H1 (cell line): ENCODE data around the gene AKR1B1. TPM values are rescaled to one million over a fixed set of nuclear protein-coding genes. Genes with fewer than 3 reads are reported as not detected.

Source experiments
- CTCF ChIA-PET: fragments of 300-600 bp; sonication (Branson Sonifier 250); formaldehyde crosslinking; loops from one replicate; lab custom pipeline; 2021; ENCODE audit not compliant: partially characterized antibody; lab: Charles Lee
- POLR2A ChIA-PET: fragments of 300-600 bp; sonication (Branson Sonifier 250); formaldehyde crosslinking; loops from one replicate; lab custom pipeline; 2021; ENCODE audit warnings: inconsistent platforms; ENCODE audit not compliant: partially characterized antibody; lab: Charles Lee
- DNase-seq, 2 experiments: peaks; one replicate each; pipeline versions ENCODE4 v3.0.0 to v3.0.0-alpha.2; 2010 to 2022; ENCODE audit warnings: low spot score in 2 of 2, low read depth in 1 of 2, mixed read lengths in 1 of 2
- FAIRE-seq: peaks from 2 replicates; lab custom pipeline; 2011; peaks lifted over from hg19 to GRCh38; lab: Jason Lieb, UNC
- H2AFZ ChIP-seq: 2 replicates; pipeline ENCODE4 v1.8.1; 2012; ENCODE audit warnings: low read length, inconsistent platforms
- H2AK5ac ChIP-seq: 2 replicates; pipeline ENCODE4 v1.6.1; 2013; ENCODE audit warnings: low read depth, low read length
- H2BK120ac ChIP-seq: replicated peaks from 2 replicates; pipeline ENCODE3; 2013; ENCODE audit warnings: low read depth, low read length, inconsistent platforms
- H2BK12ac ChIP-seq: 2 replicates; pipeline ENCODE4 v1.6.1; 2013; ENCODE audit warnings: low read depth, low read length
- H2BK15ac ChIP-seq: 2 replicates; pipeline ENCODE4 v1.6.1; 2013; ENCODE audit warnings: low read length
- H2BK20ac ChIP-seq: 2 replicates; pipeline ENCODE4 v1.6.1; 2013; ENCODE audit warnings: low read length
- H2BK5ac ChIP-seq: 2 replicates; pipeline ENCODE4 v1.6.1; 2013; ENCODE audit warnings: low read depth, low read length
- H3K14ac ChIP-seq: 2 replicates; pipeline ENCODE4 v1.6.1; 2013; ENCODE audit warnings: inconsistent platforms; ENCODE audit not compliant: insufficient read length
- H3K18ac ChIP-seq: 2 replicates; pipeline ENCODE4 v1.6.1; 2013; ENCODE audit warnings: low read length; ENCODE audit errors: extremely low read depth
- H3K23ac ChIP-seq: 2 replicates; pipeline ENCODE4 v1.6.1; 2013; ENCODE audit warnings: inconsistent platforms; ENCODE audit not compliant: insufficient read length
- H3K23me2 ChIP-seq: 2 replicates; pipeline ENCODE4 v1.6.1; 2013; ENCODE audit warnings: low read depth, low read length
- H3K27ac ChIP-seq: 2 replicates; pipeline ENCODE4 v1.6.1; 2011; ENCODE audit warnings: low read depth, low read length, inconsistent platforms
- H3K27me3 ChIP-seq, 4 experiments: replicated peaks in 1 of 4; 1 replicate in 1 of 4; 2 replicates in 3 of 4; pipeline versions ENCODE4 v1.6.1 to v1.8.1; 2011 to 2013; ENCODE audit warnings: low read length in 3 of 4, mild to moderate bottlenecking in 3 of 4, inconsistent platforms in 2 of 4, mixed read lengths in 2 of 4, moderate library complexity in 1 of 4; ENCODE audit not compliant: control insufficient read depth in 3 of 4, insufficient read depth in 3 of 4; ENCODE audit errors: extremely low read depth in 1 of 4
- H3K36me3 ChIP-seq, 4 experiments: 2 replicates each; pipeline versions ENCODE4 v1.6.1 to v1.8.1; 2011 to 2013; ENCODE audit warnings: mild to moderate bottlenecking in 4 of 4, low read length in 3 of 4, moderate library complexity in 2 of 4, control low read depth in 1 of 4, inconsistent platforms in 1 of 4; ENCODE audit not compliant: insufficient read depth in 4 of 4, control insufficient read depth in 2 of 4
- H3K4ac ChIP-seq: replicated peaks from 2 replicates; pipeline ENCODE3; 2013; ENCODE audit warnings: low read length, low read depth, mixed read lengths, inconsistent platforms; ENCODE audit not compliant: insufficient read length
- H3K4me1 ChIP-seq, 4 experiments: replicated peaks in 1 of 4; 1 replicate in 1 of 4; 2 replicates in 3 of 4; pipeline versions ENCODE4 v1.6.1 to v1.8.1; 2011 to 2013; ENCODE audit warnings: low read length in 3 of 4, inconsistent platforms in 2 of 4, mixed read lengths in 1 of 4; ENCODE audit not compliant: insufficient read depth in 4 of 4, control insufficient read depth in 3 of 4
- H3K4me2 ChIP-seq, 2 experiments: 2 replicates each; pipeline versions ENCODE4 v1.6.1 to v1.8.1; 2011 to 2013; ENCODE audit warnings: low read depth in 2 of 2, low read length in 2 of 2, control low read depth in 1 of 2, inconsistent platforms in 1 of 2, mild to moderate bottlenecking in 1 of 2; ENCODE audit not compliant: insufficient read depth in 1 of 2
- H3K4me3 ChIP-seq, 4 experiments: fragments of 200-600, 300-600 bp in 1 of 4; sonication (generic), shearing (Covaris generic), sonication (Bioruptor Twin) in 1 of 4; 2 replicates each; pipeline versions ENCODE4 v1.5.1 to v1.8.1; 2011 to 2016; ENCODE audit warnings: low read length in 4 of 4, low read depth in 3 of 4, control low read depth in 2 of 4, inconsistent platforms in 2 of 4, mild to moderate bottlenecking in 2 of 4, mixed read lengths in 1 of 4, moderate library complexity in 1 of 4; ENCODE audit not compliant: insufficient read depth in 2 of 4; ENCODE audit errors: extremely low read depth in 1 of 4
- H3K56ac ChIP-seq: replicated peaks from 2 replicates; pipeline ENCODE3; 2013; ENCODE audit warnings: low read depth, mild to moderate bottlenecking, mixed read lengths, low read length, inconsistent platforms; ENCODE audit not compliant: insufficient read length
- H3K79me1 ChIP-seq: 2 replicates; pipeline ENCODE4 v1.6.1; 2013; ENCODE audit warnings: low read depth, low read length, control low read depth
- H3K79me2 ChIP-seq, 2 experiments: 2 replicates each; pipeline versions ENCODE4 v1.6.1 to v1.8.1; 2012 to 2013; ENCODE audit warnings: low read length in 2 of 2, mild to moderate bottlenecking in 2 of 2, inconsistent platforms in 1 of 2; ENCODE audit not compliant: insufficient read depth in 2 of 2, control insufficient read depth in 1 of 2
- H3K9ac ChIP-seq, 4 experiments: replicated peaks in 1 of 4; 1 replicate in 1 of 4; 2 replicates in 3 of 4; pipeline versions ENCODE4 v1.6.1 to v1.8.1; 2011 to 2013; ENCODE audit warnings: low read depth in 3 of 4, low read length in 3 of 4, control low read depth in 2 of 4, mild to moderate bottlenecking in 2 of 4, moderate library complexity in 2 of 4, inconsistent platforms in 1 of 4; ENCODE audit errors: extremely low read depth in 1 of 4
- H3K9me3 ChIP-seq, 2 experiments: 2 replicates each; pipeline versions ENCODE4 v1.6.1 to v1.8.1; 2012 to 2013; ENCODE audit warnings: mild to moderate bottlenecking in 2 of 2, moderate library complexity in 2 of 2, control low read depth in 1 of 2, inconsistent platforms in 1 of 2, low read depth in 1 of 2, low read length in 1 of 2, mixed read lengths in 1 of 2; ENCODE audit not compliant: insufficient read depth in 2 of 2
- H4K20me1 ChIP-seq, 2 experiments: replicated peaks in 1 of 2; 2 replicates each; pipeline versions ENCODE3 to v1.8.1; 2011 to 2013; ENCODE audit warnings: inconsistent platforms in 2 of 2, low read length in 2 of 2, mild to moderate bottlenecking in 1 of 2; ENCODE audit not compliant: insufficient read depth in 2 of 2, control insufficient read depth in 1 of 2
- H4K5ac ChIP-seq: 2 replicates; pipeline ENCODE4 v1.6.1; 2013; ENCODE audit warnings: low read length, low read depth, mixed read lengths, inconsistent platforms; ENCODE audit not compliant: insufficient read length
- H4K8ac ChIP-seq: 2 replicates; pipeline ENCODE4 v1.8.0; 2013; ENCODE audit warnings: mild to moderate bottlenecking, moderate library complexity, low read length, inconsistent platforms; ENCODE audit not compliant: insufficient read depth; ENCODE audit errors: extremely low read depth
- H4K91ac ChIP-seq: replicated peaks from 2 replicates; pipeline ENCODE3; 2013; ENCODE audit warnings: low read length, mixed read lengths, inconsistent platforms; ENCODE audit not compliant: insufficient read length
- BACH1 ChIP-seq: IDR thresholded peaks from 2 replicates; pipeline ENCODE4 v1.6.1; 2012; ENCODE audit warnings: low read length, improper control_type of control experiment
- BCL11A ChIP-seq, 2 experiments: IDR thresholded peaks; one replicate each; pipeline ENCODE4 v1.6.1; 2011; ENCODE audit warnings: low read depth in 2 of 2, low read length in 2 of 2, mild to moderate bottlenecking in 2 of 2
- EP300 ChIP-seq, 2 experiments: IDR thresholded peaks; 1 replicate in 1 of 2; 2 replicates in 1 of 2; pipeline ENCODE4 v1.6.1; 2011 to 2012; ENCODE audit warnings: low read depth in 2 of 2, low read length in 2 of 2, mild to moderate bottlenecking in 2 of 2, borderline replicate concordance in 1 of 2, inconsistent platforms in 1 of 2, moderate library complexity in 1 of 2
- KDM1A ChIP-seq: fragments of 200-600, 300-600 bp; sonication (generic); IDR thresholded peaks from 2 replicates; pipeline ENCODE4 v1.7.1; 2016; ENCODE audit warnings: mild to moderate bottlenecking, low read length, borderline replicate concordance
- SAP30 ChIP-seq: fragments of 300-600 bp; sonication (generic); IDR thresholded peaks from 2 replicates; pipeline ENCODE4 v1.7.1; 2012; ENCODE audit warnings: low read length, moderate library complexity, mild to moderate bottlenecking, inconsistent platforms; ENCODE audit not compliant: insufficient read depth, insufficient replicate concordance
- WGBS, 2 experiments: shearing (Covaris generic) in 1 of 2; methylation state at CpG; one replicate each; pipeline versions ENCODE4 v1.1.6 to v1.1.7; 2013 to 2015; ENCODE audit warnings: low lambda C conversion rate in 2 of 2, mixed read lengths in 2 of 2, inconsistent platforms in 1 of 2, low coverage in 1 of 2, missing lambda C conversion rate in 1 of 2; ENCODE audit not compliant: insufficient replicate concordance in 2 of 2, insufficient coverage in 1 of 2, insufficient read length in 1 of 2; ENCODE audit errors: extremely low coverage in 1 of 2, missing lambda C conversion rate in 1 of 2; 5-methylcytosine and 5-hydroxymethylcytosine counted together
- polyA plus RNA-seq, 7 experiments: library from polyadenylated mRNA; depleted of rRNA in 3 of 7; stranded (reverse) in 5 of 7; unstranded in 2 of 7; fragments of >200 nt in 5 of 7; fragments of 200-250 nt in 2 of 7; gene quantifications; 1 replicate in 5 of 7; 2 replicates in 1 of 7; 4 replicates in 1 of 7; pipeline versions ENCODE4 v1.2.1 to v1.2.3, GENCODE V29; 2011 to 2013; ENCODE audit warnings: missing spikeins in 2 of 7, mixed read lengths in 2 of 7
- total RNA-seq: library from RNA; stranded (reverse); fragmentation: NEBNext Ultra II Directional; extraction: Animal tissue kit (Norgen Biotek cat#: 25700); gene quantifications from 2 replicates; pipeline ENCODE4 v1.2.1, GENCODE V29; 2021

The AKR1B1 gene
- total and polyA plus RNA-seq, 2 of the 8 experiments (the other 6 are each of a cell fraction or from before 2014, with no cell fraction given) = 195 to 273 TPM

GRCh38 chr7:134457210-134457609, 1.7 kb downstream of the AKR1B1 start:
- ChIA-PET CTCF (interaction anchor here (0.6 to 5.8 kb wide), 15 partner anchors 9 to 520 kb away, joined by 3 to 40 read pairs (median 6); partner anchors contain the start of gene AKR1B15), POLR2A (interaction anchor here (0.6 to 2.6 kb wide), 4 partner anchors 8 to 29 kb away, joined by 3 to 12 read pairs (median 5); no protein-coding TSS in a partner anchor)
- 93% methylated on average over 2 of the region's 2 CpGs; no CpG with 5 or more reads in 1 of the 2 experiments for WGBS, 2 experiments
- Histone ChIP-seq H2BK120ac (no peak overlapping the region), H3K36me3 (peaks cover 0 to 9% (median 0%) of the 10 kb centered on the region in 4 experiments; a peak in 1 of 8 replicates), H3K23ac (no peak overlapping the region), H4K8ac (no peak overlapping the region), H3K4ac (no peak overlapping the region), H4K91ac (no peak overlapping the region), H2BK12ac (no peak overlapping the region), H3K14ac (no peak overlapping the region), H2BK15ac (no peak overlapping the region), H3K18ac (no peak overlapping the region), H3K23me2 (peaks cover 4% of the 10 kb centered on the region; the same call in 1 of the 2 replicates), H3K9ac (peak overlapping the region in 1 of 4 experiments; percentile 8; a peak in 1 of 7 replicates), H3K79me2 (peaks cover 0 to 46% of the 10 kb centered on the region in 2 experiments; a peak in 3 of 4 replicates), H2BK5ac (no peak overlapping the region), H3K27ac (no peak overlapping the region), H4K5ac (no peak overlapping the region), H3K27me3 (peaks cover 0 to 2% (median 0%) of the 10 kb centered on the region in 4 experiments; a peak in 2 of 7 replicates), H3K4me3 (peak overlapping the region in 1 of 4 experiments; percentile 92; a peak in 2 of 8 replicates), H3K79me1 (peaks cover 8% of the 10 kb centered on the region), H2BK20ac (no peak overlapping the region), H3K56ac (no peak overlapping the region), H3K9me3 (no peaks in the 10 kb centered on the region), H3K4me1 (peaks cover 0 to 4% (median 1%) of the 10 kb centered on the region in 4 experiments; a peak in 4 of 7 replicates), H2AFZ (no peak overlapping the region), H3K4me2 (peak overlapping the region; percentile 71; a peak in 2 of 4 replicates), H2AK5ac (no peak overlapping the region), H4K20me1 (peaks cover 10 to 12% of the 10 kb centered on the region in 2 experiments)
- DNase-seq = no peak
- FAIRE-seq = no peak
- TF ChIP-seq BACH1 = no peak
- no peak for TF ChIP-seq BCL11A (IDR thresholded peaks at IDR 0.05; ENCODE audit: low read depth in 2 of 2, low read length in 2 of 2)
- TF ChIP-seq EP300 (IDR thresholded peaks at IDR 0.05; ENCODE audit: borderline replicate concordance in 1 of 2, low read depth in 2 of 2, low read length in 2 of 2) = no peak
- TF ChIP-seq KDM1A = no peak
- no peak for TF ChIP-seq SAP30
